ENCODE data around the gene CNGB1. TPM values are rescaled to one million over a fixed set of nuclear protein-coding genes. Genes with fewer than 3 reads are reported as not detected.
A peak's percentile ranks its signal among the peaks of the same experiment; 100 is the strongest.

The CNGB1 gene
- total and polyA plus RNA-seq, 2 of the 13 experiments (the other 11 are each of a cell fraction or from before 2014, with no cell fraction given) = 0.02 to 0.15 TPM

DNA sequence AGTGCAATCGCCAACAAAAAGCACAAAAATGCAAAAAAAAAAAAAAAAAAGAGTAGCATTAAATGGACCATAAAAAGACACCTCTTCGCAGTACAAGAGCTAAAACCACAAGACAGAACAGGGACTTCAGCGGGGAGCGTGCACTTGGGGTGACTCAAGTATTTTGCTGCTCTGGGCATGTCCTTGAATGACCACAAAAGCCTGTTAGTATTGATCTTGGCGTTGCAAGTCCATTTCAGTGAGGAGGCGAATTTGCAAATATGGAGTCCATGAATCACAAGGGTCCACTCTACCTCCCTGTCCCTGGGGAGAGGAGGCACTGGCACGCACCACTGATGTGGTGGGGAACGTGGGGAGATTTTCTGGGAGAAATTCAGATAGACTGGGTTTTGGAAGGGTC lies 78.9 kb downstream of the CNGB1 start (continued):
- TF ChIP-seq NFE2L2 (IDR thresholded peaks at IDR 0.05; ENCODE audit: low read length) (peak; percentile 19; the same call in 1 of the 2 replicates), SOX13 (IDR thresholded peaks at IDR 0.05) (peak; percentile 33; the same call in 1 of the 2 replicates), SOX13 (CRISPR knock-in tag; conservative IDR thresholded peaks at IDR 0.05 in 1 of 2, IDR thresholded peaks at IDR 0.05 in 1 of 2) (peak in 1 of 2 experiments; percentile 63; a peak in 1 of 4 replicates), ZNF235 (CRISPR knock-in tag; IDR thresholded peaks at IDR 0.05; ENCODE audit: borderline replicate concordance) (peak; percentile 53; the same call in 1 of the 2 replicates), ETV5 (CRISPR knock-in tag; IDR thresholded peaks at IDR 0.05; ENCODE audit: borderline replicate concordance) (peak; percentile 16; the same call in 1 of the 2 replicates), NFE2 (CRISPR knock-in tag; IDR thresholded peaks at IDR 0.05) (no peak), ZNF839 (CRISPR knock-in tag; IDR thresholded peaks at IDR 0.05; ENCODE audit: borderline replicate concordance) (0 out of 2 replicates have a peak, but pooled peaks have one; percentile 21), ZFP82 (CRISPR knock-in tag; IDR thresholded peaks at IDR 0.05; ENCODE audit: borderline replicate concordance) (peak; percentile 82; the same call in 1 of the 2 replicates), GATAD2A (CRISPR knock-in tag; IDR thresholded peaks at IDR 0.05) (peak; percentile 89), ELF1 (CRISPR knock-in tag; IDR thresholded peaks at IDR 0.05) (0 out of 2 replicates have a peak, but pooled peaks have one; percentile 7)
- TF ChIP-seq, protein P1, sequence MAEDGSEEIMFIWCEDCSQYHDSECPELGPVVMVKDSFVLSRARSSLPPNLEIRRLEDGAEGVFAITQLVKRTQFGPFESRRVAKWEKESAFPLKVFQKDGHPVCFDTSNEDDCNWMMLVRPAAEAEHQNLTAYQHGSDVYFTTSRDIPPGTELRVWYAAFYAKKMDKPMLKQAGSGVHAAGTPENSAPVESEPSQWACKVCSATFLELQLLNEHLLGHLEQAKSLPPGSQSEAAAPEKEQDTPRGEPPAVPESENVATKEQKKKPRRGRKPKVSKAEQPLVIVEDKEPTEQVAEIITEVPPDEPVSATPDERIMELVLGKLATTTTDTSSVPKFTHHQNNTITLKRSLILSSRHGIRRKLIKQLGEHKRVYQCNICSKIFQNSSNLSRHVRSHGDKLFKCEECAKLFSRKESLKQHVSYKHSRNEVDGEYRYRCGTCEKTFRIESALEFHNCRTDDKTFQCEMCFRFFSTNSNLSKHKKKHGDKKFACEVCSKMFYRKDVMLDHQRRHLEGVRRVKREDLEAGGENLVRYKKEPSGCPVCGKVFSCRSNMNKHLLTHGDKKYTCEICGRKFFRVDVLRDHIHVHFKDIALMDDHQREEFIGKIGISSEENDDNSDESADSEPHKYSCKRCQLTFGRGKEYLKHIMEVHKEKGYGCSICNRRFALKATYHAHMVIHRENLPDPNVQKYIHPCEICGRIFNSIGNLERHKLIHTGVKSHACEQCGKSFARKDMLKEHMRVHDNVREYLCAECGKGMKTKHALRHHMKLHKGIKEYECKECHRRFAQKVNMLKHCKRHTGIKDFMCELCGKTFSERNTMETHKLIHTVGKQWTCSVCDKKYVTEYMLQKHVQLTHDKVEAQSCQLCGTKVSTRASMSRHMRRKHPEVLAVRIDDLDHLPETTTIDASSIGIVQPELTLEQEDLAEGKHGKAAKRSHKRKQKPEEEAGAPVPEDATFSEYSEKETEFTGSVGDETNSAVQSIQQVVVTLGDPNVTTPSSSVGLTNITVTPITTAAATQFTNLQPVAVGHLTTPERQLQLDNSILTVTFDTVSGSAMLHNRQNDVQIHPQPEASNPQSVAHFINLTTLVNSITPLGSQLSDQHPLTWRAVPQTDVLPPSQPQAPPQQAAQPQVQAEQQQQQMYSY (CRISPR knock-in tag; IDR thresholded peaks at IDR 0.05) = 0 out of 2 replicates have a peak, but pooled peaks have one; percentile 17
- TF ChIP-seq, protein P2, sequence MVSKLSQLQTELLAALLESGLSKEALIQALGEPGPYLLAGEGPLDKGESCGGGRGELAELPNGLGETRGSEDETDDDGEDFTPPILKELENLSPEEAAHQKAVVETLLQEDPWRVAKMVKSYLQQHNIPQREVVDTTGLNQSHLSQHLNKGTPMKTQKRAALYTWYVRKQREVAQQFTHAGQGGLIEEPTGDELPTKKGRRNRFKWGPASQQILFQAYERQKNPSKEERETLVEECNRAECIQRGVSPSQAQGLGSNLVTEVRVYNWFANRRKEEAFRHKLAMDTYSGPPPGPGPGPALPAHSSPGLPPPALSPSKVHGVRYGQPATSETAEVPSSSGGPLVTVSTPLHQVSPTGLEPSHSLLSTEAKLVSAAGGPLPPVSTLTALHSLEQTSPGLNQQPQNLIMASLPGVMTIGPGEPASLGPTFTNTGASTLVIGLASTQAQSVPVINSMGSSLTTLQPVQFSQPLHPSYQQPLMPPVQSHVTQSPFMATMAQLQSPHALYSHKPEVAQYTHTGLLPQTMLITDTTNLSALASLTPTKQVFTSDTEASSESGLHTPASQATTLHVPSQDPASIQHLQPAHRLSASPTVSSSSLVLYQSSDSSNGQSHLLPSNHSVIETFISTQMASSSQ (IDR thresholded peaks at IDR 0.05; ENCODE audit: low read depth) = peak; percentile 25; the same call in 1 of the 2 replicates
- TF ChIP-seq, protein P2 (CRISPR knock-in tag; IDR thresholded peaks at IDR 0.05; ENCODE audit: borderline replicate concordance) = no peak
- TF ChIP-seq, protein P3, sequence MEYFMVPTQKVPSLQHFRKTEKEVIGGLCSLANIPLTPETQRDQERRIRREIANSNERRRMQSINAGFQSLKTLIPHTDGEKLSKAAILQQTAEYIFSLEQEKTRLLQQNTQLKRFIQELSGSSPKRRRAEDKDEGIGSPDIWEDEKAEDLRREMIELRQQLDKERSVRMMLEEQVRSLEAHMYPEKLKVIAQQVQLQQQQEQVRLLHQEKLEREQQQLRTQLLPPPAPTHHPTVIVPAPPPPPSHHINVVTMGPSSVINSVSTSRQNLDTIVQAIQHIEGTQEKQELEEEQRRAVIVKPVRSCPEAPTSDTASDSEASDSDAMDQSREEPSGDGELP (IDR thresholded peaks at IDR 0.05; ENCODE audit: borderline replicate concordance, low read depth) = no peak
- TF ChIP-seq, protein P4, sequence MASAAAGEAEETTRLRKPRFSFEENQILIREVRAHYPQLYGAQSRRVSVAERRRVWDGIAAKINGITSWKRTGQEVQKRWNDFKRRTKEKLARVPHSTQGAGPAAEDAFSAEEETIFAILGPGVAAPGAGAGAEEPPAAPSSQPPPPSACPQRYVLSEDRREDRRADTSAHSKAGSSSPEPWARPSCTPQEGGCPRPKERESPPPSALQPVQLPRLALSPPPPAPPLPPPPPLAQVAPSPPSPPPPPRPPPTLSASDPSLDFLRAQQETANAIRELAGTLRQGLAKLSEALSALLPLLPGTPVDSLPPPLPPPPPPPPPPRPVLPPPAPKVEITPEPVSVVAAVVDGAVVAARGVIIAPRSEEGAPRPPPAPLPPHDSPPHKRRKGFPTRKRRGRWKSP (CRISPR knock-in tag; IDR thresholded peaks at IDR 0.05) = 0 out of 2 replicates have a peak, but pooled peaks have one; percentile 19
- TF ChIP-seq, protein P5, sequence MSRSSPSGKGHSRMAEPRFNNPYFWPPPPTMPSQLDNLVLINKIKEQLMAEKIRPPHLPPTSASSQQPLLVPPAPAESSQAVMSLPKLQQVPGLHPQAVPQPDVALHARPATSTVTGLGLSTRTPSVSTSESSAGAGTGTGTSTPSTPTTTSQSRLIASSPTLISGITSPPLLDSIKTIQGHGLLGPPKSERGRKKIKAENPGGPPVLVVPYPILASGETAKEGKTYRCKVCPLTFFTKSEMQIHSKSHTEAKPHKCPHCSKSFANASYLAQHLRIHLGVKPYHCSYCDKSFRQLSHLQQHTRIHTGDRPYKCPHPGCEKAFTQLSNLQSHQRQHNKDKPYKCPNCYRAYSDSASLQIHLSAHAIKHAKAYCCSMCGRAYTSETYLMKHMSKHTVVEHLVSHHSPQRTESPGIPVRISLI (CRISPR knock-in tag; IDR thresholded peaks at IDR 0.05; ENCODE audit: borderline replicate concordance) = peak; percentile 11; the same call in 1 of the 2 replicates

Data from HepG2 (cell line).